ENCODE results near the gene IPO7.
"Not testable (repeated sequence)": the region's sequence is repeated elsewhere in the genome, so short reads cannot be mapped to it uniquely, and the experiment has no call there.

IPO7 gene

DNA sequence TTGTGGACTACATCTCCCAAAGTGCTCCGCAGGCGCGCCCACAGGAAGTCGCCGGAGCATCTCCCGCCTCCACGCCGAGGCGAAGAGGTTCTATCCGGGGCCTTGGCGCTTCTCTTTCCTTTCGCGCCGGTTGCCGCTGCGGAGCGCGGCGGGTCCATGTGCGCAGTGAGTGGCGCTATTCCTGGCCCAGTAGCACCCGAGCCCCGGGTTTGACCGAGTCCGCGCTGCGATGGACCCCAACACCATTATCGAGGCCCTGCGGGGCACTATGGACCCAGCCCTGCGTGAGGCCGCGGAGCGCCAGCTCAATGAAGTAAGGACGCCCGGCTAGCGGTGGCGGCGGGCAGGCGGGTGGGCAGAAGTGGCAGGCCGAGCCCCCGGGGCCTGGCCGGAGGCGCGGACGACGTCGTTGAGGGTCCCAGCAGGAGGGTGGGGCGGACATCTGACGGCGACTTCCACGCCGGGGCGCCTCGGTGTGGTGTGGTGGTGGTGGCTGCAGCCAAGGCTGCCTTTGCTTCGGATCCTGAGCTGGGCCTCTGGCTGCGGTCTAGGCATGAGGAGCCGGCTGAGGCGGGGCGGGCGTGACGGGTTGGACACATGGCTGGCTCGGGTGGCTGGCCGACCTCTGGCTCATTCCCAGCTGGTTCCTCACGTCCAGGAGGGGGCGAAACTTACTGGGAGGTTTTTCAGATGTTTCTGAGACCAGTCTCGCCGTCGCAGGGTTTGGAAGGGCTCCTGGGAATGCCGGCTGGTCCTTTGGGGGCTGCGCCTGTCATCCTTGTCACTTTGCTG lies at the start of gene IPO7:
TSS of gene IPO7 (plus strand) at position 118 of the 792 bp plus-strand sequence. CDS start at position 230, 112 bp downstream.
- no peak for FAIRE-seq

DNA sequence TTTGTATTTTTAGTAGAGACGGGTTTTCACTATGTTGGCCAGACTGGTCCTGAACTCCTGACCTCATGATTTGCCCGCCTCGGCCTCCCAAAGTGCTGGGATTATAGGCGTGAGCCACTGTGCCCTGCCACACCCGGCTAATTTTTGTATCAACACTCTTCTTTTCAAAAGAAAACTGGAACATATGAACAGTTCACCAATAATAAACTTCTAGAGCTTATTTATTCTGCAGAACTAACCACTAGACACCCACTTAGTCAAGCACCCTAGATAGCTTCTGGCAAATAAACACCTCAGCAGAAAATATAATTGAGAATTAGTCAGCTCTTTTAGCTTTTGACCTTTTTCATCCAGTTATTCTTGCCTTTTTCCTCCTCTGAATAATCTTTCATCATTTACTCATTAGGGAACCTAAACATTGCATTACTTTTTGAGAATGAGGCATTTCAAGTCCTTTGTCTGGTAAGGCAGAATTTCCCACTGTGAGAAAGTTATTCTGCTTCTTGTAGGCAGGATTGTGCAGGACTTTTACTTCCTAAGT lies 42.7 kb upstream of the IPO7 start:
- no peak for FAIRE-seq

- FAIRE-seq, result no peak
Measured at GRCh38 chr11:9344061-9344680, 40.3 kb upstream of the IPO7 start.

GRCh38 chr11:9347100-9347499 lies 37.4 kb upstream of the IPO7 start:
- FAIRE-seq, result no peak

GRCh38 chr11:9347779-9348178 lies 36.7 kb upstream of the IPO7 start:
- FAIRE-seq, result not testable (repeated sequence)

GRCh38 chr11:9351321-9351881 lies 33.1 kb upstream of the IPO7 start:
- FAIRE-seq, result no peak

GRCh38 chr11:9357041-9357440 lies 27.4 kb upstream of the IPO7 start:
- no peak for FAIRE-seq

- not testable (repeated sequence) for FAIRE-seq
Measured at GRCh38 chr11:9360862-9361622, 23.4 kb upstream of the IPO7 start.

GRCh38 chr11:9362393-9362863 lies 22.0 kb upstream of the IPO7 start:
- no peak for FAIRE-seq

GRCh38 chr11:9363954-9364912 lies 20.2 kb upstream of the IPO7 start:
- no peak for FAIRE-seq

GRCh38 chr11:9367551-9367950 lies 16.9 kb upstream of the IPO7 start:
- FAIRE-seq, result no peak

DNA sequence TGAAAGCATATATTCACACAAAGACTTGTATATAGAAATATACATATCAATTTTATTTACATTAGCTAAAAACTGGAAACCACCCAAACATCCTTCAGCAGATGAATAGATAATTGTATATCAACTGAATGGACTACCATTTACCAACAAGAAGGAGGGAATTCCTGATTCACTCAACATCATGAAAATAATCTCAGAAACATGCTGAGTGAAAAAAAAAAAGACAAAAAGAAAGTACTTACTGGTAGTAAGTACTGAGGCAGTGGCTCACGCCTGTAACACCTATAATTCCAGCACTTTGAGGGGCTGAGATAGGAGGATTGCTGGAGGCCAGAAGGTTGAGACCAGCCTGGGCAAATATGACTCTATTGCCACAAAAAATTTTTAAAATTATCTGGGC lies 7.4 kb upstream of the IPO7 start:
- FAIRE-seq, result no peak

DNA sequence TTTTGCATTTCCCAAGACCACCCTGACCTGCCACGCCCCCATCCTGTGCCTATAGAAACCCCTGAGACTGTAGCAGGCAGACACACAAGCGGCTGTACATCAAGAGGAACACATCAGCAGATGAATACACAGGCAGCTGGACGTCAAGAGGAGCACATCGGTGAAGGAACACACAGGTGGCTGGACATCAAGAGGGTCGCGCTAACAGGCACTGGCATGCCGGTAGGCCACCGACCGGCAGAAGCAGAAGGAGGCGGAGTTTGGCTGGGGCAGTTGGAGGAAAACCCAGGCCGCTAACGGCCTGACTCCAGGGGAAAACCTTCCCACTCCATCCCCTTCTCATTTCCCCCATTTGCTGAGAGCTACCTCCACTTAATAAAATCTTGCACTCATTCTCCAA lies 5.4 kb upstream of the IPO7 start:
- FAIRE-seq, result no peak

GRCh38 chr11:9380773-9381172 lies 3.7 kb upstream of the IPO7 start:
- FAIRE-seq, result no peak

DNA sequence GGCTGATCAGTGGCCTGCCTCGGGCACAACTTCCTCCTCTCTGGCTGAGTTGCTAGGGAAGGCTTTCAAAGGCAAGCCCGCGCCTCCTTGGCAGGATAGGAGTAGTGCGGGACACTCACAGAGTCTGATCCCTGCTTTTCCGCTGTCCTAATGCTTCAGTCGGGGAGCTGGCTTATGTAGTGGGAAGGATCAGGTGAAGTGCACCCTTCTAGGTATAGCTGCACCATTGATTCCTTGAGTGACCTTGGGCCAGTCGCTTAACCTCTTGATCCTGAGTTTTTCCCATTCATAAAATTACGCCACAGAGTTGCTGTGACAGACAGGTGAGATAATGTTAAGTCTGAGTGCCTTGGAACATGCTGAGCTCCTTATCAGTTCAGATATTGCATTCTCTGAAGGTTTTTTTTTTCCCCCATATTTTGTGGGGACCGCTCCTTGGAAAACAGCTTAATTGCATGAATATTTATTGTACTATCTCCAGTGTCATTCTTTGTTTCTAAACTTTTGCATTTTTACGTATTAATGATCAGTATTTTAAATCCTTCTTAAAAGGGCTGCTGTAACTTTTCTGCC lies 961 bp downstream of the IPO7 start:
- no peak for FAIRE-seq

- FAIRE-seq, result no peak
Measured at GRCh38 chr11:9386086-9386485, 1.6 kb downstream of the IPO7 start.

- no peak for FAIRE-seq
Measured at GRCh38 chr11:9386901-9387300, 2.4 kb downstream of the IPO7 start.

GRCh38 chr11:9396310-9396709 lies 11.9 kb downstream of the IPO7 start:
- no peak for FAIRE-seq

DNA sequence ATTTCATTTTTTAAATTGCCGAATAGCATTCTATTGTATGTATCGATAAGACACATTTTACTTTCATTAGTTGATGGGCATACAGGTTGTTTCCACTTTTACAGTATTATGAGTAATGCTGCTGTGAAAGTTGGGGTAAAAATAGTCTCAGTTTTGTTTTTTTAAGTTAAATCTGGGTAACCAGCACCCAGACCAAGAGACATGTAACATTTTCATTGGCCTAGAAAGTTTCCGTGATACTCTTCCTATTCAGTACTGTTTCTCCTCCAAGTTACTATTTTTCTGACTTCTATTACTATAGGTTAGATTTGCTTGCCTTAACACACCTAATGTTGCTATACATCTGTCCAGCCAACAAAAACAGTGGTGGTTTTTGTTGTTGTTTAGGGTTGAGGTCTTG lies 12.3 kb downstream of the IPO7 start:
- FAIRE-seq, result no peak

GRCh38 chr11:9397746-9398680 lies 13.6 kb downstream of the IPO7 start:
- no peak for FAIRE-seq

All from islet of Langerhans (tissue), 1 donor.